ENCODE measurements around the gene DYSF. TPM values are rescaled to one million over a fixed set of nuclear protein-coding genes. Genes with fewer than 3 reads are reported as not detected.

Gene DYSF
- total RNA-seq, 2 experiments from 2014 or later: not detected

DNA sequence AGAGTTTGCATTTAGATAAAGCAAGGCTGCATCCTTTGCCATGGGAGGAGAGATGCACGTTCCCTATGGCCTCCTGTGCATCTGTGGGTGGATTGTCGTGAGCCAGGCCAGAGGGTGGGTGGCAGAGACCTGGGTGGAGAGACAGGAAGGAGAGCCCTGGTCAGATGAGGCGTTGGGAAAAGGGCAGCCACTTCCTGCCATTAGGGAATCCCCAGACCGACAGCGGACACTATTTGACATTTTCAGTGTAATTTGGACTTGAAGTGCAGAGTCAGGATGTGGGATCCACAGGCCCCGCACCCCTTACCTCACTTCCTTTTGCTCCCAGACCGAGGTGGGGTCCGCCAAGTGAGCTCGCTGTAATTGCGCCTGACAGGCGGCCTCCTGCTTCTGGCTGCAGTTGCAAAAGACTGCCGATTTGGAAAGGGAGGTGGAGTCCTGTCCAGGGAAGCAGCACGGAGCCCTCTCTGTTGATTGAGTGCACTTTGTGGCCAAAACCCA lies 150.0 kb downstream of the DYSF start:
- H3K4me2 ChIP-seq (ENCODE audit: low read length): no peak overlapping the region
- H3K79me2 ChIP-seq (ENCODE audit: insufficient read depth, low read depth, low read length): no peaks in the 10 kb centered on the region
- H4K20me1 ChIP-seq (ENCODE audit: insufficient read depth, low read length): no peaks in the 10 kb centered on the region
- no peaks in the 10 kb centered on the region for H3K4me1 ChIP-seq (ENCODE audit: insufficient read depth, low read length, poor library complexity, severe bottlenecking)
- DNase-seq (ENCODE audit: low spot score): no peak
- H3K9me3 ChIP-seq (ENCODE audit: low read length): no peaks in the 10 kb centered on the region
- ChIA-PET POLR2A (interaction anchor here (0.6 kb wide), 1 partner anchor 181 kb away, joined by 3 read pairs; no protein-coding TSS in a partner anchor), CTCF (ENCODE audit: unreplicated experiment) (no interaction called here)
- H3K27ac ChIP-seq (ENCODE audit: low read depth, low read length, poor library complexity, severe bottlenecking): no peak overlapping the region
- no peaks in the 10 kb centered on the region for H3K9me2 ChIP-seq (ENCODE audit: insufficient read depth, low read length)
- H3K36me3 ChIP-seq (ENCODE audit: insufficient read depth, low read length): no peaks in the 10 kb centered on the region
- intact Hi-C loops (cut with micrococcal nuclease; ENCODE audit: unreplicated experiment): no loop called here
- H2AFZ ChIP-seq (ENCODE audit: low read length): no peak overlapping the region
- H3K4me3 ChIP-seq (ENCODE audit: low read depth, low read length, poor library complexity, severe bottlenecking): no peak overlapping the region
- BruUV-seq (replicated peaks): no TSS peak
- TF ChIP-seq EZH2phosphoT487 (IDR thresholded peaks at IDR 0.05; ENCODE audit: borderline replicate concordance, low read depth, low read length): no peak
- TF ChIP-seq, protein P1, sequence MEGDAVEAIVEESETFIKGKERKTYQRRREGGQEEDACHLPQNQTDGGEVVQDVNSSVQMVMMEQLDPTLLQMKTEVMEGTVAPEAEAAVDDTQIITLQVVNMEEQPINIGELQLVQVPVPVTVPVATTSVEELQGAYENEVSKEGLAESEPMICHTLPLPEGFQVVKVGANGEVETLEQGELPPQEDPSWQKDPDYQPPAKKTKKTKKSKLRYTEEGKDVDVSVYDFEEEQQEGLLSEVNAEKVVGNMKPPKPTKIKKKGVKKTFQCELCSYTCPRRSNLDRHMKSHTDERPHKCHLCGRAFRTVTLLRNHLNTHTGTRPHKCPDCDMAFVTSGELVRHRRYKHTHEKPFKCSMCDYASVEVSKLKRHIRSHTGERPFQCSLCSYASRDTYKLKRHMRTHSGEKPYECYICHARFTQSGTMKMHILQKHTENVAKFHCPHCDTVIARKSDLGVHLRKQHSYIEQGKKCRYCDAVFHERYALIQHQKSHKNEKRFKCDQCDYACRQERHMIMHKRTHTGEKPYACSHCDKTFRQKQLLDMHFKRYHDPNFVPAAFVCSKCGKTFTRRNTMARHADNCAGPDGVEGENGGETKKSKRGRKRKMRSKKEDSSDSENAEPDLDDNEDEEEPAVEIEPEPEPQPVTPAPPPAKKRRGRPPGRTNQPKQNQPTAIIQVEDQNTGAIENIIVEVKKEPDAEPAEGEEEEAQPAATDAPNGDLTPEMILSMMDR (conservative IDR thresholded peaks at IDR 0.05; ENCODE audit: low read length): no peak

DNA sequence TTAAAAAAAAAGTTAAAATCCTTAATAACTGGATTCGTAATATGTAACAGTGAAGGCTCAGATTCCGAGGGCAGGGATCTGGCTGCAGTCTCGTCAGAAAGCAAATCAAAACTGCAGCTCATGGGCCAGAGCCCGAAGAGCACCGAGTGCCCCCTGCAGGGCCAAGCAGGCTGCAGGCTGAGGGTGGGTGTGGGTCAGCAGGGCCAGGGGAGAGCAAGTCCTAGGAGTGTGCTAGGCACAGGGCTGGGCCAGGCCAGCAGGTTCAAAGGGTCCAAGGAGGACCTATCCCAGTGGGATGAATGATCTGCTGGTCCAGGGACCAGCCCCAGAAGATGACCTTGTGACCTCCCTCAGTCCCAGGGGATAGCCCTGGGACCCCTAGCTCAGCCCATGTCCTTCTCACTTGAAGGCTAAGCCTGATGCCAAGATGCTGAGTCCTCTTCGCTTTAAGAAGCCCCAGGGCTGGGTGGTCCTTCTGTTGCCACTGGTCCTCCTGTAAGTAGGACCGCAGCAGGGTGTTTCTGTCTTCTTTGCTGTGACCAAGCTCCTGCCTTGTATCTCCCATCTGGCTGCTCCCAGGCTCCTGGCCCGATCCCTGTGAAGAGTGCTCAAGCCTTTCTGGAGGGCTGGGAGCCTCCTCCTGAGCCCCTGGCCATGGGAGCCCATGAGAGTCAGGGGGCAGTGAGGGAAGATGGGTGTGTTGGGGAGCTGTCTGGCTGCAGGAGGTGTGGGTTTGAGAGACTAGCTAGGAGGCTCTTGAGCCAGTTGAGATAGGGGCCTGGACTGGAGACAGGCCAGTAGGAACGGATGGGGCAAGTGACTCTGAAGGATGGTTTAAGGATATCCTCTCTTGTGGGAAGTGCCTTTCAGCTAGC lies 150.7 kb downstream of the DYSF start:
- BruUV-seq (replicated peaks): no TSS peak
- Histone ChIP-seq H3K4me1 (ENCODE audit: insufficient read depth, low read length, poor library complexity, severe bottlenecking) (no peaks in the 10 kb centered on the region), H4K20me1 (ENCODE audit: insufficient read depth, low read length) (no peaks in the 10 kb centered on the region), H3K36me3 (ENCODE audit: insufficient read depth, low read length) (no peaks in the 10 kb centered on the region), H3K27ac (ENCODE audit: low read depth, low read length, poor library complexity, severe bottlenecking) (no peak overlapping the region), H3K4me2 (ENCODE audit: low read length) (no peak overlapping the region), H3K4me3 (ENCODE audit: low read depth, low read length, poor library complexity, severe bottlenecking) (no peak overlapping the region), H3K79me2 (ENCODE audit: insufficient read depth, low read depth, low read length) (no peaks in the 10 kb centered on the region), H3K9me2 (ENCODE audit: insufficient read depth, low read length) (no peaks in the 10 kb centered on the region), H3K9me3 (ENCODE audit: low read length) (no peaks in the 10 kb centered on the region), H2AFZ (ENCODE audit: low read length) (no peak overlapping the region)
- TF ChIP-seq, protein P1 (conservative IDR thresholded peaks at IDR 0.05; ENCODE audit: low read length): no peak
- no peak for TF ChIP-seq EZH2phosphoT487 (IDR thresholded peaks at IDR 0.05; ENCODE audit: borderline replicate concordance, low read depth, low read length)
- intact Hi-C loops (cut with micrococcal nuclease; ENCODE audit: unreplicated experiment): no loop called here
- no peak for DNase-seq (ENCODE audit: low spot score)
- POLR2A ChIA-PET: interaction anchor here (0.6 to 0.9 kb wide), 2 partner anchors 24 to 180 kb away, joined by 3 read pairs; no protein-coding TSS in a partner anchor
- CTCF ChIA-PET (ENCODE audit: unreplicated experiment): no interaction called here

DNA sequence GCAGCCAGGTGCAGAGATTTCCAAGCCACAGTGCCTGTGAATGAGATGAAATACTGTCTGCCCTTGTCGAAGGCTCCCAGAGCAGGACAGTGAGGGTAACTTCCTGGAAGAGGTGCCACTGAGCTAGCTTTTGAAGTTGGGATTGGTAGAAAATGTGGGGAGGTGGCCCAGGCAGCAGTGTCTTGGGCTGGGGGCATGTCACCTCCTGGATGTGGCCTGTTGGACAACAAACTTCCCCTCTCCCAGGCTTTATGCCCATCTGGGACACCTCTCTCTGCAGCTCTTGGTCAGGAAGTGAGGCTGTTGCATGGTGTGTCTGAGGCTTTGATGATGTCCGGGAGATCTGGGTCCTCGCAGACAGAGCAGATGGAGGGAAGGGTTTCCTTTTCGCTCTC lies 151.4 kb downstream of the DYSF start:
- Histone ChIP-seq H3K79me2 (ENCODE audit: insufficient read depth, low read depth, low read length) (no peaks in the 10 kb centered on the region), H3K4me3 (ENCODE audit: low read depth, low read length, poor library complexity, severe bottlenecking) (no peak overlapping the region), H3K4me1 (ENCODE audit: insufficient read depth, low read length, poor library complexity, severe bottlenecking) (no peaks in the 10 kb centered on the region), H4K20me1 (ENCODE audit: insufficient read depth, low read length) (no peaks in the 10 kb centered on the region), H3K36me3 (ENCODE audit: insufficient read depth, low read length) (no peaks in the 10 kb centered on the region), H2AFZ (ENCODE audit: low read length) (no peak overlapping the region), H3K9me2 (ENCODE audit: insufficient read depth, low read length) (no peaks in the 10 kb centered on the region), H3K27ac (ENCODE audit: low read depth, low read length, poor library complexity, severe bottlenecking) (no peak overlapping the region), H3K4me2 (ENCODE audit: low read length) (no peak overlapping the region), H3K9me3 (ENCODE audit: low read length) (no peaks in the 10 kb centered on the region)
- no peak for DNase-seq (ENCODE audit: low spot score)
- BruUV-seq (replicated peaks): no TSS peak
- ChIA-PET CTCF (ENCODE audit: unreplicated experiment) (no interaction called here), POLR2A (interaction anchor here (0.9 kb wide), 1 partner anchor 23 kb away, joined by 3 read pairs; no protein-coding TSS in a partner anchor)
- TF ChIP-seq, protein P1 (conservative IDR thresholded peaks at IDR 0.05; ENCODE audit: low read length): no peak
- no peak for TF ChIP-seq EZH2phosphoT487 (IDR thresholded peaks at IDR 0.05; ENCODE audit: borderline replicate concordance, low read depth, low read length)
- intact Hi-C loops (cut with micrococcal nuclease; ENCODE audit: unreplicated experiment): no loop called here
